Stimulated activated CD8-positive, alpha-beta memory T cell treated with anti-CD3 and anti-CD28 coated beads, Interleukin-12 subunit alpha, Interleukin-12 subunit beta, amount 100 ng/mL, for 1 hour (primary cell): ENCODE results near the gene GUCA2A.

Experiments used
- DNase-seq: peaks from one replicate; pipeline ENCODE4 v3.0.0-alpha.2; 2020; ENCODE audit warnings: low read depth

Gene GUCA2A

DNA sequence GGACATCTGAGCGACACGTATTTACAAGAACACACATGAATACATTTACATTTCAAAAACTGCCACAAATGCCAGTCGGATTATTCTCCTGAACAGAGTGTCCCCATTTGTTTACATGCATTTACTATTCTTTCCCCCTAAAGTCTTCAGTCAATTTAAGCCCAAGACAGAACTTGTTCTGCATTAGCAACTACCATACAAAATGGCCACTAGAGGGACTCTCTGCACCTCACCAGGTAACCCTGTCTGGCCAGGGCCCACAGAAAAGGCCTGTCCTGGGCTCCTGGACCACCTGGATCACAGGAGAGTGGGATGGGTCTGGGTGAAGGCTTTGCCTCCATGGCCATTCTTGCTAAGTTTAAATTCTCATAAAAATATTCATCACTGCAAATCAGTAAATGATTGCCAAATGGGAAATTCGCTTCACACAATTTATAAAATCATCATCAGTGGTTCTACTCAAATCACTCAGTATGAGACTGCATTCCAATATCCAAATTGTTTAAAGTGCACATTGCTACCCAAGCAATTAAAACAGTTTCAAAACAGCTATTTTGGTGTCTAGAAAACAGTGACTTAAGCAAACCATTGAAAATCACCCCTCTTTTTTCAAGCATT lies 12.5 kb upstream of the GUCA2A start:
- no peak for DNase-seq

- no peak for DNase-seq
Observed at GRCh38 chr1:42175314-42176054, 10.9 kb upstream of the GUCA2A start.

DNA sequence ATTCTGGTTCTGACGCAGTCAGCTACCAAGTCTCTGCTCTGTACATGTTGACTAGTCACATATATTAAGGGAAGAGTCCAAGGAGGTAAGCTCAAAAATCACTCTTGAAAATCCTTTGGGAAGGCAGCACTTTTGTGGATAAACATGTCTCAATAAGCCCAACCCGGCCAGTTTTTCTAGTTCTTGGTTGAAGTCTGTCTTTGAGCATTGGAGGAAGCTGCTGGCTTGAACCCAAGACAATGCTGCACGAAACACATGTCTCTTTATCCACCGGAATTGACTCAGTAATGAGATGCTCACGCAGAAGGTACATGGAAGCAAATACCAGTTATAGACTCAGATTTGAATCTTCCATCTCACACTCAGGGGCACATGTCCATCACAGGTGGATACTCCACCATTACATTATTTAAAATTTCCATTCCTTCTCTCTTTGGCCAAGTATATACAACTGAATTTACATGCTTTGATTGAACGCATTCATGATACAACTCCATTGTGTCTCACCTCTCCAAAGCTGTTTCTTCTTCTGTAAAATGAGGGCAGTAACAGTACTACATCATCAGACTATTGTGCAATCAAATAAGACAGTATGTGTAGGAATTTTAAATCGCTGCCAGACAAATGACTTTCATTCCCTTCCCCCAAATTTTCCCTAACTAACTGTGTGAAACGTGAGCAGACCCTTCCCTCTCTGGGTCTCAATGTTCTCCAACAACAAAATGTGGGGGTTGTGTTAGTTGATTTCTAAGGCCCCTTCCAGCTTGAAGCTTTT lies 9.6 kb upstream of the GUCA2A start:
- DNase-seq, result no peak

DNA sequence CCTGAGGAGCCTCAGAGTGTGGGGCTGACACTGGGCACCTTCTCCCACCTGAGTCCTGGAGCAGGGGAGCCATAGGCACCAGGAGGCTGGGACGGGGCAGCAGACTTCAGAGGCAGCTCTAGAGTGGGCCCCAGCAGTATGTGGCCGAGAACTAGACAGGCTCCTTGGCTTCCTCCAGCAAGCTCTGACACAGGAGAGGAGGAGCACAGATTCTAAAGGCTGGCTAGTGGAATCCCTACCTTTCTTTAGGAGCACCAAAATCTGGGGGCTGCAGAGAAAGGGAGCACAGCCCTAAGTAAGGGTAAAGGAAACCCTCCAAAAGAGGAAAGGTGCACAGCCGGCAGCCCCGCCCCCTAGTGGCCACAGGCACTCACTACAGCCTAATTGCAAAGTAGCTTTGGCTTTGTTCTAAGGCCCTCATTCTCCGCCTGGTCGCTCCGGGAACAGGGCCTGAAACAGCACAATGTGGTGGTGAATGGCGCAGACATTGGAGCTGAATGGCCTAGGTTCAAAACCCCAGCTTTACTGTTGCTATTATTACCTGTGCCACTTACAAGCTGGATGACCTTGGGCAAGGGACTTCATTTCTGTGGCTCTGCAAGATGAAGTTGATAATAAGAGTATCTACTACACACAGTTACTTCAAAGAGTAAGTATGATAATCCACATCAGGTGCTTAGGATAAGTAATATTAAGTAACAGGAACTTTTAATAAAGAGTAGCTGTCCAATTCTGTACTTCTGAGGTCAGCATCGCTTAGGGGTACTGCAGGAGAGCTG lies 8.8 kb upstream of the GUCA2A start:
- DNase-seq, result peak; percentile 56

DNA sequence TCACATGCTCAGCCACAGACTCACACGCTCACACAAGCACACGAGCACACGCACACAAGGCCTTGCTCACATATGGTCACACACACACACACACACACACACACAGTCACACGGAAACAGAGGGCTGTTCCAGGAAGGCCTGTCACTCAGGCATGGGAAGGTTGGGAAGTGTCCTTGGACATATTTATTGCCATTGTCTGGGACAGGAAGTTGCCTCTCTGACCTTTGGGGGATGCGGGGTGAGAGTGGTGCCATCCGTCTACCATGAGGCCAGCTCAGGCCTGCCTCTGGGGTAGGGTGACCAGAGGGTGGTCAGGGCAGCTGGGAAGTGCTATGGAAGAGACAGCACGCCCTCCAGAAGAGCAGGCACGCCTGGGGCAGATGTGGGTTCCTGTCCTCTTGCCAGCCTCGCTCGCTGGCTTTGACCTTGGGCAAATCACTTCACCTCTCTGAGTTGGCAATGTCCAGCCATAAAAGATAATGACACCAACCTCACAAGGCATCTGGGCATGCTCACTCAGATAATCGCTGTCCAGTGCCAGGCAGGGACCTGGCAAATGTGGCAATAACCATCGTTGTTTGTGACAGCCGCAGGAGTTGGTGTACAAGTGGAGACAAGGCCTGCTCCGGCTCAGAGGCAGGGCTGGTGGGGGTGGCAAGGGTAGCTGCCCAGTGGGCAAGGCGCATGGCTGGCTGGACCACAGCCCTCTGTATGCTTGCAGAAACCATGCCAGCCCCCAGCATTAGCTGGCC lies 8.0 kb upstream of the GUCA2A start:
- DNase-seq, result no peak

DNA sequence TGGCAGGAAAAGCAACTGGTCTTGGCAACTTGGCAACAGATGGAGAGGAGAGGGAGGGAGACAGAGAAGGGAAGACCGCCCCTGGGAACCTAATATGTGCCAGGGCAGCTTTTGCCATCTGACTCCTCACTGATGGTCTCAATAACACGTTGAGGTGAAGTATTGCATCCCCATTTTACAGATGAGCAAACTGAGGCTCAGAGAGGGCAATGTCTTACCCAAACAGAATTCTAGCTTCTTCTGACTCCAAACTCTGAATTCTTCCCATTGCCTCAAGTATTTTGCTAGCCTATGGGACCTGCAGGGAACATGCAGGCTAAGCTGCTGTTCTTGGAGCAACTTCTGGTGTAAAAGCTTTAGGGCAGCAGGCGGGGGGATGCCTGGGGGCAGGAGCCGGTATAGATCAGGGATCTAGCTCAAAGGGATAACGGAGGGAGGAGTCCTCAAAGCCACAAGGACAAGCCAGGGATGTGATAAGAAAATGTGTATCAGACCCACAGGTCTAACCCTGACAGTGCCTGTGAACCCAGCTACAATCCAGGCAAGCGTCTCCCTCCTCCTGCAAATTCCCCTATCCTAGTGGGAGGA lies 7.2 kb upstream of the GUCA2A start:
- no peak for DNase-seq

GRCh38 chr1:42170779-42171621 lies 6.5 kb upstream of the GUCA2A start:
- no peak for DNase-seq

DNA sequence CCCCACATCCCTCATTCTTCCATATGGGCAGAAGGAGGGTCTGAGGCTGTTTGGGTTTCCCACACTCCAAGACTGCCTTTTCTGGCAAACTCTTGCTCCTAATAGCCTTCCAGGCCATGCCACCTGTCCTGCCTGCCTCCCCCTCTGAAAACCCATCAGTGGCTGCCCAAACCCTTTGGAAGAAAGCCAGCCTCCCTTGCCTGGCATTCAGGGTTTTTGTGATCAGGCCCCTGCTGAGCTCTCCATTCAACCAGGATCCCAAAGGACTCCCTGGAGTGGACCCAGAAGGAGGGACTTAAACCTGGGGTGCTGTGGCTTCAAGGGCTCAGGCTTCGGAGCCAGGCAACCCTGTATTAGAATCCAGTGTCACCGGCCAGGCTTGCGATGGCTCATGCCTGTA lies 4.2 kb upstream of the GUCA2A start:
- DNase-seq, result no peak

- no peak for DNase-seq
Observed at GRCh38 chr1:42168391-42168670, 3.8 kb upstream of the GUCA2A start.

DNA sequence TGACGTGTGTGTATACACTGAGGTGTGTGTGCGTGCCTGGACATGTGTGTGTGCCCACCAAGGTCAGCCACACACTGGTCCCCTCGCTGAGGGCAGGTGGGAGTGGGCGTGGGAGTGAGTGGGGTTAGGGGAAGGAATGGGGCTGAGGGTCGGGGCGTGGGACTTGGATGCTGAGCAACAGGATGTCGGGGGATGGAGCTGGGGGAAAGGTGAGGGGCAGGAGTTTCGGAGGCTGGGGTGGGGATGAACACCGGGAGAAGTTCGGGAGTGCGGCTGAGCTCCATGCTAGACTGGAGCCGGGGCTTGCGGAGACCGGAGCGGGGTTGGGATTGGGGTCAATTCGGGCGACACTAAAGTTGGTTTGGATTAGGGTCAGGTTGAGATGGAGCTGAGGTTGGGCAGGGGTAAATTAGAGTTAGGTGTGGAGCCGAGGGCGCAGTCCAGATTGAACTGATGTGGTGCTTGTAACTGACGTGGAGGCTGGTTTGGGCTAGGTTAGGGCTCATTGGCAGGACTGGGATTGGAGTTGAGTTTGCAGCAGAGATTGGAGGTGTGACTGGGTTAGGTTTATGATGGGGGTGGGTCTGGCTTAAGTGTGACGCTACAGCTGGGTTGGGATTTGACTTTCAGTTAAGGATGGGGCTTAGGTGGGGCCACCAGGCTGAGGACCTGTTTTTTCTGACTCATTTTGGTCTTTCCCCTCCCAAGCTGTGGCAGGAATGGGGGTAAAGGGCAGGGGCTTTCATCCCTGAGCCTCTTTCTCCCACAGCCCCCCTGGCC lies 3.3 kb upstream of the GUCA2A start:
- DNase-seq, result no peak

- no peak for DNase-seq
Observed at GRCh38 chr1:42165511-42166210, 1.1 kb upstream of the GUCA2A start.

DNA sequence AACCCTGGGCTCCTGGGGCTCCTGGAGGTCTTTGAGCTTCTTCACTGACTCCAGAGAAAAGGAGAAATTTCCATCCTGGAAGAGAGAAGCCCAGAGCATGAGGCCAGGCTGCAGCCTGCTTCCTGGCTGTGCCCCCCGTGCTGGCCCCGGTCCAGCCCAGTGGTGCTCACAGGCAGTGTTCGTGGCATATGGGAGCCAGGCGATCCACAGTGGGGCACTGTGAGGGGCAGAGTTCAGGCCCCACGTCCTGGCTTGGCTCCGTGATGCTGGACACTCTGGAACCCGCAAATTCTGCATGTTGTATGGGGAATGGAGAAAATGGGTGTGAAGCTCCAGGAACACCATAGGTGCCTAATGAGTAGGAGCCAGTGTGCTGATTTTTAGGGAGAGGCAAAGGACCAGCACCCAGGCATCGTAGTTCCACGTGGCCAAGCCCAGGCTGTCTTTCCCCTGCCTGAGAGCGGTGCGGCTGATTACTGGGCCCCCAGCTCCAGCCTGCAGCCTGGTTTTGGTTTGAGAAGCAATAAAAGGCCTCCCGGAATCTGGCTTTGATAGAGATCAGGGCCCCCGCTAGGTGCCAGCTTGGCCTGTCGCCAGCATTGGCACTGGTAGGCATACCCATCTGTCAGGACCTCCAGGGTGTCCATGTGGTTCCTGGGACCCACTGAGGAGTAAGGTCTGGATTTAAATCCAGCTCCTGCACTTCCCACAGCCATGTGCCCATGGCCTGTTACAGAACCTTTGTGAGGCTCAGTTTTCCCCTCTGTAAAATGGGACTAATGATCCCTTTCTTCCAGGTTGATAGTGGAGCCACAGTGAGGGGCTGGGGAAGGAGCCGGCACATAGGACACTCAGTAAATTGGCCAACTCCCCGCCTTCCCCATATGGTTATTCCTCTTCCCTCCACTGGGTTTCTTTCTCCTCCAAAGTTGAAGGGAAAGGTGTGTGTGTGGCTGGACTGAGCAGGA lies 725 bp downstream of the GUCA2A start:
- no peak for DNase-seq

GRCh38 chr1:42163114-42163513 lies 1.4 kb downstream of the GUCA2A start:
- no peak for DNase-seq

- DNase-seq, result no peak
Observed at GRCh38 chr1:42162181-42162580, 2.4 kb downstream of the GUCA2A start.

GRCh38 chr1:42158189-42158588 lies 6.4 kb downstream of the GUCA2A start:
- DNase-seq, result no peak

DNA sequence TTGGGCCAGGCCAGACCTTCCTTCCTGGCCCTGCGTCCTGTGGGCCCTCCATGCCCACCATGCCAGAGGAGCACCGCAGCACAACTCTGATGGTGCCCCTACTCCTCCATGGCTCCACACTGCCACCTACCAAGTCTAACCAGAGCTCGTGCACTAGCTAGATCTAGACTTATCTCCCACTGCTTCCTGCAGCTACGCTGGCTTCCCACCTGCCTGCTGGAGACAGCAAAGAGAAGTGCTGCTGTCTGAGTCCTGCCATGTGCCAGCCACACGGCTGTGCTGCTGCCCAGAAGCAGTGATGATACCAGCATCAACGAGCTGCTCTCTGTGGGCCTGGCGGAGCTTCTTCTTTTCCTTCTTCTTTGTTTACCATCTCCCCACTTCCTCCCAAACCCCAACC lies 6.9 kb downstream of the GUCA2A start:
- no peak for DNase-seq

- DNase-seq, result no peak
Observed at GRCh38 chr1:42155362-42155761, 9.2 kb downstream of the GUCA2A start.

- no peak for DNase-seq
Observed at GRCh38 chr1:42154685-42155084, 9.9 kb downstream of the GUCA2A start.
